Stimulated activated CD8-positive, alpha-beta memory T cell treated with anti-CD3 and anti-CD28 coated beads, Interleukin-7, amount 100 ng/mL, for 48 hours (primary cell): ENCODE data around the gene MAGEA11.
"Not testable (repeated sequence)": the region's sequence is repeated elsewhere in the genome, so short reads cannot be mapped to it uniquely, and the experiment has no call there.

ENCODE experiments used
- DNase-seq, 2 donors: peaks; one replicate each; pipeline ENCODE4 v3.0.0-alpha.2; 2020; ENCODE audit warnings: low read depth in 1 of 2; ENCODE audit errors: extremely low read depth in 1 of 2

The MAGEA11 gene

DNA sequence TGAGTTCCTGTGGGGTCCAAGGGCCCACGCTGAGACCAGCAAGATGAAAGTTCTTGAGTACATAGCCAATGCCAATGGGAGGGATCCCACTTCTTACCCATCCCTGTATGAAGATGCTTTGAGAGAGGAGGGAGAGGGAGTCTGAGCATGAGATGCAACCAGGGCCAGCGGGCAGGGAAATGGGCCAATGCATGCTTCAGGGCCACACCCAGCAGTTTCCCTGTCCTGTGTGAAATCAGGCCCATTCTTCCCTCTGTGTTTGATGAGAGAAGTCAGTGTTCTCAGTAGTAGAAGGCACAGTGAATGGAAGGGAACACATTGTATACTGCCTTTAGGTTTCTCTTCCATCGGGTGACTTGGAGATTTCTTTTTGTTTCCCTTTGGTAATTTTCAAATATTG is 4.8 kb downstream of the MAGEA11 start:
- DNase-seq: no peak

DNA sequence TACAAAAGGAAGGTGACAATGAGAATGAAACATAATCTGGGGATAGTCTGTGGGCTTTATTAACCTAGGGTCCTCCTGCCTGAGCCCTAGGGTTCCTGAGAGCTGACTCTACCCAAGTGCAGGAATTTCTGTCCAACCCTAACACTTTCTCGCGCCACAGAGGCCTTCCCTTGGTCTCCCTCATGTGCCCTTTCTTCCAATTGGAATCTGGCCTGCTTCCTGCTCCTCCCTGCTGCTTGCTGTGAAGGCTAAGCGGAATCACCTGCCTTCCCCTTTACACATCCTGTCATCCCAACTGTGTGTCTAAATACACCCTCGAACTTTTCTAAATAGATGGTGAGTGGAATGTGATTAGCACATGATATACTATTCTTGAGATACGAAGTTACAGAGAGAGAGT is 5.9 kb downstream of the MAGEA11 start:
- no peak for DNase-seq

DNA sequence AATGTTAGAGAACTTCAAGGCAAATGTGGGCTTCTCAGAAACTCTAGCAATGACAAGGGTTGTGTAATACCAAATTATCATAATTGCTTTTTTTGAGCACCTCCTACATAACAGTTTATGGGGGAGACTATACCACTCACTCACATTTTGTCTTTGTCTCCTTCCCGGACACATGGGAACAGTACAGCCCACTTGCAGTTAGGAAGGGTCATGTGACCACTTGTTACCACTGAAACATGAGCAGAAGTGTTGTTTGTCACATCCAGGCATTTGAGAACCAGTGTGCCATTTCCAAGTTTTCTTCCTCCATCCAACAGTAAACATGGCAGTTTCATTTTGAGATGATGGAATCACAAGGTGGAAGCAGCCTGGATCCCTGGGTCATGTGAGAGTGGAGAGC is 6.9 kb downstream of the MAGEA11 start:
- no peak for DNase-seq

DNA sequence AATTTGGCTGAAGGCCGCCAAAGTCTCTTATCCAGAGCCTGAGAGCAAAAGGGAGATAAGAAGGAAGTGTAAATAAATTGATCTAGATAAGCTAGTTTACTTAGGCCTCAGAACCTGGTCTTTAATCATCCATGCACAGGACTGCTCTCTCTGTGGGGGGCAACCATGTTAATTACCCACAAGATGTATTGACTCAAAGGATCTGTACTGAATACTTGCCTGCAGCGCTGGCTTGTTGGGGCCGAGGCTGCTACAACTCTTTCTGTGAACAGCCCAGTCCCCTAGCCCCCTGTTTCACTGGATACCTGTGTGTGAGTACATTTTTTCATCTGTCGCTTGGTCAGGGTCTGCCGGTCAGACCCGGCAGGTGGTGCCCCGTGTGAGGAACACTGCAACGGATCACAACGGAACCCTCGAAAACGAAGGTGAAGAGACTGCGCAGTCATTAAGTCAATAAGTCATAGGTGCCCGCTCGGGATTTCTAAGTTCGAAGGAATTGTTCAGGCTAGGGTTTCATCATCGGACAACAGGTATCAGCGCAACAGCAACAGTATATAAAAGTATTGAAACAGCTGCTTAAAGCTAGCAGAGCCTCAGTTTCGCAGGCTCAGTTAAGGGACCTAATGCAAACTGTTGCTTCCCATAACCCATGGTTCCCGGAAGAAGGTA is 8.3 kb downstream of the MAGEA11 start:
- no peak for DNase-seq

DNA sequence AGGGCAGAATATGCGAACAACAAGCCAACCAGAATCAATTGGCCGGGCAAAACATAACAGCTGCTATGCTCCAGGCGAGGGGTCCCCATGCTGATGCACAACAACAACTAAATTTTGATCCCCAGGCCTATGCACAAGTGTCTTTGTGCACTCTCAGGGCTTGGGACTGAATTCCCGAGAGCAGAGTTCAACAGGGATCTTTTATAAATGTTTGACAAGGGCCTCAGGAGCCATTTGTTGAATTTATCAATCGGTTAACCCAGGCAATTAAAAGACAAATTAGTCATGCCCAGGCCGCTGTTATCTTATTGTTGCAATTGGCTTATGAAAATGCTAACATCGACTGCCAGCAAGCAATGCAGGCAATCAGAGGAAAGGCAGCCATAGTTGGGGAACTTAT is 9.4 kb downstream of the MAGEA11 start:
- DNase-seq: not testable (repeated sequence)

DNA sequence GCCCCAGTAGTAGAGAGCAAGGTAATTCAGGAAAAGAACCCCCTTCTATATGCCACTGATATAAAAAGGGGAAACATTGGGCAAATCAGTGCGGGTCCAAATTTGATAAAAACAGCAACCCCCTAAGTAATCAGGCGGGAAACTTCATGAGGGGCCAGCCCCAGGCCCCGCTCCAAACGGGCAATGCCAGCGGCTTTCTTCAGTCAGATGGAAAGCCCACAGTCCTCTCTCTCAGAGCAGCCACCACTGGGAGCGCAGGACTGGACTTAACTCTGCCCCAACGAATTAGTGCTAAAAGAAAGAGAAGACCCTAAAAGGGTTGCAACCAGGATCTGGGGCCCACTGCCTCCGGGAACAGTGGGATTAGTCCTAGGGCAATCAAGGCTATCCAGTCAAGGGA is 9.9 kb downstream of the MAGEA11 start:
- DNase-seq: no peak

DNA sequence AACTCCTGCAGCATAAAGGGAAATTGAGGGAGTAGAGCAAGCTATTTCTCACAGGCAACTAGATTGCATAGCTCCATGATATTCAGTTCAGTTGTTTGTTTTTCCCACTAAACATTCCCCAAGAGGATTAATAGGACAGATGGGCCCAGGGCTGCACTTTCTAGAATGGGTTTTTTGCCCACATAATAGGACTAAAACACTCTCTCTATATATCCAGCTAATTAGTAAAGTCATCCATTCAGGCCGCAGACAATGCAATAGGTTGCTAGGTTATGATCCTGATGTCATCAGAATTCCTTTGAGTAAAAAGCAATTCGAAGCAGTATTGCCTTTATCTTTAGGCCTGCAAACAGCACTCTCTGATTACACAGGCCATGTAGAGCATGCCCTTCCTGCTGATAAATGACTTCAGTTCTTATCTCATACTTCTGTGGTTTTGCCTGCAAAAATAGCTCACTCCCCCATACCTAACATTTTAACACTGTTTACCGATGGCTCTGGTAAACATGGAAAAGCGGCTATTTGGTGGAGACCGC is 11.8 kb downstream of the MAGEA11 start:
- not testable (repeated sequence) for DNase-seq

DNA sequence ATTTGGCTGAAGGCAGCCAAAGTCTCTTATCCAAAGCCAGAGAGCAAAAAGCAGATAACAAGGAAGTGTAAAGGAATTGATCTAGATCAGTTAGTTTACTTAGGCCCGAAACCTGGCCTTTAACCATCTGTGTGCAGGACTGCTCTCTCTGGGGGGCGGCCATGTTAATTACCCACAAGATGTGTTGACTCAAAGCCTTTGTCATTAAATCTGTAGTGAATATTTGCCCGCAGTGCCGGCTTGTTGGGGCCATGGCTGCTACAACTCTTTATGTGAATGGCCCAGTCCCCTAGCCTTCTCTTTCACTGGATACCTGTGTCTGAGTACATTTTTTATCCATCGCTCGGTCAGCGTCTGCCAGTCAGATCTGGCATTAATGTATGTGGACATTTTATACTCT is 15.4 kb downstream of the MAGEA11 start:
- not testable (repeated sequence) for DNase-seq

DNA sequence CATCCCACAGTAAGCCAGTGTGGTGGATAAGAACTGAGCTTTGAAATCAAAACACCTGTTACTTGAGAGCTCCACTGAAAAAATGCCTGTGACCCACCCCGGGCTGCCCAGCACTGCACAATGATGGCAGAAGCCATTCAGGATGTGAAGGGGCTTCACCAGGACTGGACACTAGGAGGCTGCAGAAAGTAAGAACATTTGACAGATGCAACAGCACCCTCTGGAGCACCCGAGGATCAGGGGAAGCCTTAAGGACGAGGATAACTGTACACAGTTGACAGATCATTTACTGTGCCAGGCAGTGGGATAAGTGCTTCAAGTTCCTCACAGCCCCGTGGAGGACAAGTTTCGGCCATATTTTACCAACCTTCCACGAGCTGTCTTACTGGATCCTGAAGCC is 30.4 kb downstream of the MAGEA11 start:
- not testable (repeated sequence) for DNase-seq

DNA sequence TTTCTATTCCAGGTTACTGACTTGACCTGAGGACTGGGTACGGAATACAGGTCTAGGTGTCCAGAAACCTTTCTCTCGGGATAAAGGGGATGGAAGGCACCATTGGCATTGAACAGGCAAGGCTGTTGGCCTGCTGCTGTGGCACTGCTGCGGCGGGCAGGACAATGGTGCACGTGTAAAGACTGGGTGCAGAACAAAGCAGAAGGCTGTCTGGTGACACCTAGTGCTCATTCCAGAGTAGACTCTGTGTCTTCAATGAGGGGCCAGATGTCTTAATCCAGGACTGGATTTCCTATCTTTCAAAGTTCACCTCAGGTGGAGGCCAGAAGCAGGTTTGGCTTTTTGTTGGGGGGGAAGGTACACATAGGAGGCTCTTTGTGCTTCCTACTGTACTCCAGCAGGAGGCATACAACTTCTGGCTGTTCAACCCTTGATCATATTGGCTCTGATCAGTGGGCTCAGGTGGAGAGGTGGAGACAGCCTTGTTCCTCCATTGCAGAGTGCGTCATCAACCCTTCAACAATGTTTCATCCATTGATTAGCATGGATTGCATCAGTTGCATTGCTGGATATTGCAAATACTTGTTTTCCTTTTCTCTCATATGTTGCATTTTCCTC is 34.6 kb downstream of the MAGEA11 start:
- DNase-seq: not testable (repeated sequence)

DNA sequence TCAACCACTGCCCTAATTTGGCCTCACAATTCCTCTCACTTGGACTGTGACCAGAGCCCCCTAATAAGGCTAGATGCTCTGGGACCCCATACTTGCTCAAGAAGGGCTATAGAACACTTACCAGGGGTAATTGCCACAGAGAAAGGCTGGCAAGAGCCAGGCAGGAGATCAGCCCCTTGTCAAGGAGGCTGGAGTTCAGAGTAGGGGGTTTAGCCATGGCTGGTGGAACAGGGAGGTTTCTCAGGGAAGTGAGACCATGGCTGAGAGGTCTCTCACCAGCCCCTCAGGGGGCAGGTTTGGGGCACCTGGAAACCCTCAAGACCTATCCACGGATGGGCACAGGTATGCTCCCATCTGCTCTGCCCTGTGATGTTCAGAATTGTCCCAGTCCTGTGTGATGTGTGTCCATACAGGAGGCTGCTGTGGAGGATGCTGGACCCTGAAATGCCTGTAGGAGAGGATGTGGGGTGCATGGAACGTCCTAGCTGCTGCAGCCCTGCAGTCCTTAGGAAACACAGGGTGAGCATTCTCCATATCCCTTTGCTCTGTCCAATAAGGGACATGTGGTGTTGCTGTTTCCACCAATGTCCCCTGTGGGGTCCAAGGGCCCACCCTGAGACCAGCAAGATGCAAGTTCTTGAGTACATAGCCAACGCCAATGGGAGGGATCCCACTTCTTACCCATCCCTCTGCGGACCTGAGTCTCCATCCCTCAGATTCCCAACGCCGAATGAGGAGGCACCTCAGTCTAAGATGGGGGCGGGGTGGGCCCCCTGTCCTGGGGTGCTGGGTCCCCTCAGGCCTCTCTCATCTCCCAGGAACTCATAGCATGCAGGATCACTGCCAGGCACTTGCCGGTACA is 45.6 kb downstream of the MAGEA11 start:
- no peak for DNase-seq

DNA sequence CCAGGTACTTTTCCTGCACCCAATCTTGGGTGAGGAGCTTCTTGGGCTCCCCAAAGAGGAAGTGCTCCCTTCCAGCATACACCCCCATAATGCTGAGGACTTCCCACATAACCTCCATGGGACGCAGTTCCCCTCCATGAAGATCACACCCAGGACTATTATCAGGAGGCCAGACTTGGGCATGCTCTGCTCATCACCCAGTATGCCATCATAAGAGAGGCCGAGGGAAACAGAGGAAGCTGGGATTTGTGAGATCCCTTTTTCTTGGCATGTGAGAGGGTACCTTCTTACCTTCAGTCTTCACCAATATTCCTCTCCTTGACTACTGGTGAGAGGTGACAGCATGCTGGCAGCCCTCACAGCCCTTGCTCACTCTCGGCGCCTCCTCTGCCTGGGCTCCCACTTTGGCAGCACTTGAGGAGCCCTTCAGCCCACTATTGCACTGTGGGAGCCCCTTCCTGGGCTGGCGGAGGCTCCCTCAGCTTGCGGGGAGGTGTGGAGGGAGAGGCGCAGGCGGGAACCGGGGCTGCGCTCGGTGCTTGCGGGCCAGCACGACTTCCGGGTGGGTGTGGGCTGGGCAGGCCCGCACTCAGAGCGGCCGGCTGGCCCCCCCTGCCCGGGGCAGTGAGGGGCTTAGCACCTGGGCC is 46.3 kb downstream of the MAGEA11 start:
- no peak for DNase-seq

DNA sequence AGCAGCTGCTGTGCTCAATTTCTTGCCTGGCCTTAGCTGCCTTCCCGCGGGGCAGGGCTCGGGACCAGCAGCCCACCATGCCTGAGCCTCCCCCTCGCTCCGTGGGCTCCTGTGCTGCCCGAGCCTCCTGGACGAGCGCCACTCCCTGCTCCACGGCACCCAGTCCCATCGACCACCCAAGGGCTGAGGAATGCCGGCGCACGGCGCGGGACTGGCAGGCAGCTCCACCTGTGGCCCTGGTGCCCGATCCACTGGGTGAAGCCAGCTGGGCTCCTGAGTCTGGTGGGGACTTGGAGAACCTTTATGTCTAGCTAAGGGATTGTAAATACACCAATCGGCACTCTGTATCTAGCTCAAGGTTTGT is 46.8 kb downstream of the MAGEA11 start:
- DNase-seq: not testable (repeated sequence)

DNA sequence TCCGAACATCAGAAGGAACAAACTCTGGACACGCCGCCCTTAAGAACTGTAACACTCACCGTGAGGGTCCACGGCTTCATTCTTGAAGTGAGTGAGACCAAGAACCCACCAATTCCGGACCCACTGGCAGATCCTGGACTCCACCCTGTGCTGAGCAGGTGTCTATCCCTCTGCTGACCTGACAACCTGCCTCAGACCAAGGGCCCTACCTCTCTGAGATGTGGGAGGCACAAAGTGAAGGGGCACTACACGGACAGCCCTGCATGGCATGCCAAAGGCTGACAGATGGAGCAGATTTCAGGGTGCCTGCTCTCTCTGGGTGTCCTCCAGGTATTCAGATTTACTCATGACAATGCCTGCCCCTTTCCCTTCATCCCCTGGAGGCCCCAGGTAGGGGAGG is 48.0 kb downstream of the MAGEA11 start:
- no peak for DNase-seq

DNA sequence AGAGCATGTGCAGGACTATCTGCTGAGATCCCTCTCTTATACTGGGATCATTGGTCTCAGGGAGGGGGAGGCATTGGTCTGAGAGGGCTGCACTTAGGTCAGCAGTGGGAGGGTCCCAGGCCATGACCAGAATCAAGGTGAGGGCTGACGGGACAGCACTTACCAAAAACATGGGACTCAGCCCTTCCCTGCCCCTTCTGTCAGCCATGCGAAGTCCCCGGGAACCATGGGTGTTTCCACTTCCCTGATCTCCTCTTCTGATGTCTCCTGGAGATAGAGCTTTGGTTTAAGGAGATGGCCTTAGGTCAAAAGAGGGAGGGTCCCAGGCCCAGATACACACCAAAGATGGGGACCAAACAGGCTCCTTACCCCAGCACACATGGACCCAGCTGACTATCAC is 49.1 kb downstream of the MAGEA11 start:
- DNase-seq: no peak

DNA sequence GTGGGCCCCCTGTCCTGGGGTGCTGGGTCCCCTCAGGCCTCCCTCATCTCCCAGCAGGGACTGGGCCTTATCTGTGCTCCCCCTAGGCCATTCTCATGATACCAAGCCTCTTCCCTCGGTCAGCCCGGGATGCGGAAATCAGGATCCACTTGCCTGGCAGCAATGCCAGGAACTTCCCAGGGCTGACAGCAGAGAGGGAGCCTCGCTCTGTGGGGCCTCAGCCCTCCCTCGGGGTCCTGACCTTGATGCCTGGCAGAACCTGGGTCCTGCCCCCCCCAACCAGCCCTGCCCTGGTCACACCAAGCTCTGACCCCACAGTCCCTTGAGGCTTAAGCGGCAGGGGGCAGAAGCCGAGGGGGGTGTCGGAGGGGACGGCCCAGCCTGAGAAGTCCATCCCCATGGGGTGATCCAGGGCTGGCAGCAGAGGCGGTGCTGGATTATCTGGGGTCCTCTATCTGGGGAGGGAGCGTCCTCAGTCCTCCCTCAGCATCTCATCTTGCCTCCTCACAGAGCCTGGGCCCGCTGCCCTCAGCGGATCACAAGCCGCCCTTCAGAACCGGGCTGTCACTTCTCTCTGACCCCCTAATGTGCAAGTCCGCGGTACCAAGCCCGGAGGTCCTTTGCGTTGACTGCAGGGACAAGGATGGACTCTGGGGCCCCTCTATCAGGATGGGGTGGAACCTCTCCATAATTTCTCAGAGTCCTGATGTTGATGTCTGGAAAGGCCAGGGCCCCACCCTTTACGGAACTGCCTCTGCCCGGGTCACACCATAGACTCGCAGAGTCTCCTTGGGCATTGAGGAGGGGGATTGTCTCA is 50.2 kb downstream of the MAGEA11 start:
- DNase-seq: not testable (repeated sequence)

DNA sequence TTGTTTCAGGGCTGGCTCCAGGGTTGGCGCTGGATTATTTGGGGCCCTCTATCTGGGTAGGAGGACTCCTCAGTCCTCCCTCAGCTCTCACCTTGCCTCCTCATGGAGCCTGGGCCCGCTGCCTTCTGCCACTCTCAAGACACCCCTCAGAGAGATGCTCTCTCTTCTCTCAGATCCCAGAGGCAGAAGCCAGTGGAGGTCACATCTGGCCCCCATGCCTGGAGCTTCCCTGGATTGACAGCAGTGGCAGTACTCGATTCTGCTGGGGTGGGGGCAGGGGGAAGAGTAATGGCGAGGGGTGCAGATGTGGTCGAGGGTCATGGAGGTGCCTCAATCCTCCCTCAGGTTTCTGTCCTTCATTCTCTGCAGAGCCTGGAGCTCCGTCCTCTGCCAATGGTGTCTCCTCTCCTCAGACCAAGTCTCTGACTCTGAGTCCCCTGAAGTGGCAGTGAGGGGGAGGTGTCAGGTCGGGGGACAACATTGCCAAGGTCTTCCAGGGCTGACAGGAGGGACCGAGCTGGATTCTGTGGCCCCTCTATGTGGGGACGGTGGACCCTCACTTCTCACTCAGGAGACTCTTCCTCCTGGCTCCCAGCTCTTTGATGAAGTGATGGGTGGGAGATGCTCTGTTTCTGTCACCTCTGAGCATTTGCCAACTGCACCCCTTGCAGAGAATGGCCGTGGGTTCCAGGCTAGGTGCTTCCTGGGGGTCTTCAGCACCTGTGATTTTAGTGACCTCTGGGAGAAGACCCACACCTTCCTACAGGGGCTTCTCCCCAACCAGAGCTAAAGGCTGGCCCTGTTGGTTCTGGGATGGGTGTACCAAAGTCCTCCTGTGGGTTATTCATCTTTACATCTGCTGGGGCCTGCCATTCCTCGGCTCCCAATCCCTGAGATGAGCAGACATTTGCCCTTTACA is 51.1 kb downstream of the MAGEA11 start:
- DNase-seq: no peak
